HEK293 (cell line): ENCODE measurements around the gene ABHD12.

Experiments
- BCL11A ChIP-seq: fragments of 450-650 bp; formaldehyde crosslinking; IDR thresholded peaks from 2 replicates; pipeline ENCODE4 v1.5.1; 2016; ENCODE audit warnings: low read depth, missing biosample characterization, missing genetic modification characterization
- IKZF3 ChIP-seq: fragments of 450-650 bp; IDR thresholded peaks from 2 replicates; pipeline ENCODE4 v1.5.0; 2018; ENCODE audit warnings: missing biosample characterization, mild to moderate bottlenecking, missing genetic modification characterization, moderate library complexity
- KLF1 ChIP-seq: fragments of 450-650 bp; formaldehyde crosslinking; IDR thresholded peaks from 2 replicates; pipeline ENCODE4 v1.5.1; 2016; ENCODE audit warnings: missing biosample characterization, missing genetic modification characterization
- KLF10 ChIP-seq: fragments of 450-650 bp; IDR thresholded peaks from 2 replicates; pipeline ENCODE4 v1.5.1; 2018; ENCODE audit warnings: missing biosample characterization, mild to moderate bottlenecking, missing genetic modification characterization
- KLF8 ChIP-seq: fragments of 450-650 bp; formaldehyde crosslinking; IDR thresholded peaks from 2 replicates; pipeline ENCODE4 v1.5.1; 2016; ENCODE audit warnings: missing biosample characterization, missing genetic modification characterization
- PRDM1 ChIP-seq: fragments of 450-650 bp; formaldehyde crosslinking; IDR thresholded peaks from 2 replicates; pipeline ENCODE4; 2016; ENCODE audit warnings: missing biosample characterization, missing genetic modification characterization
- PRDM10 ChIP-seq: fragments of 450-650 bp; formaldehyde crosslinking; IDR thresholded peaks from 2 replicates; pipeline ENCODE4 v1.5.1; 2016; ENCODE audit warnings: missing biosample characterization, missing genetic modification characterization
- SCRT1 ChIP-seq: fragments of 450-650 bp; formaldehyde crosslinking; IDR thresholded peaks from 2 replicates; pipeline ENCODE4 v1.5.1; 2016; ENCODE audit warnings: missing biosample characterization, missing genetic modification characterization, borderline replicate concordance
- SETDB1 ChIP-seq: IDR thresholded peaks from one replicate; pipeline ENCODE4 v1.6.1; 2017; ENCODE audit warnings: mild to moderate bottlenecking, low read length, moderate library complexity, mixed read lengths; ENCODE audit not compliant: insufficient read length
- SP3 ChIP-seq: fragments of 450-650 bp; formaldehyde crosslinking; IDR thresholded peaks from 2 replicates; pipeline ENCODE4 v1.5.1; 2016; ENCODE audit warnings: missing biosample characterization, missing genetic modification characterization
- TRIM28 ChIP-seq: IDR thresholded peaks from 2 replicates; pipeline ENCODE4 v1.6.1; 2011; ENCODE audit warnings: low read length, control low read depth, borderline replicate concordance
- ZBTB17 ChIP-seq: fragments of 450-650 bp; formaldehyde crosslinking; IDR thresholded peaks from 2 replicates; pipeline ENCODE4 v1.5.1; 2016; ENCODE audit warnings: missing biosample characterization, missing genetic modification characterization
- ZBTB20 ChIP-seq: fragments of 450-650 bp; formaldehyde crosslinking; IDR thresholded peaks from 2 replicates; pipeline ENCODE4 v1.5.1; 2016; ENCODE audit warnings: missing biosample characterization, missing genetic modification characterization
- ZFHX2 ChIP-seq: fragments of 450-650 bp; formaldehyde crosslinking; conservative IDR thresholded peaks from 2 replicates; pipeline ENCODE4 v1.5.1; 2016; ENCODE audit warnings: missing biosample characterization, missing genetic modification characterization
- ZFP37 ChIP-seq: fragments of 450-650 bp; formaldehyde crosslinking; IDR thresholded peaks from 2 replicates; pipeline ENCODE4 v1.5.1; 2016; ENCODE audit warnings: missing biosample characterization, missing genetic modification characterization
- ZNF221 ChIP-seq: fragments of 450-650 bp; formaldehyde crosslinking; IDR thresholded peaks from 2 replicates; pipeline ENCODE4 v1.5.1; 2017; ENCODE audit warnings: missing biosample characterization, missing genetic modification characterization, borderline replicate concordance
- ZNF24 ChIP-seq: fragments of 450-650 bp; formaldehyde crosslinking; IDR thresholded peaks from 2 replicates; pipeline ENCODE4 v1.5.1; 2016; ENCODE audit warnings: missing biosample characterization, missing genetic modification characterization
- ZNF335 ChIP-seq: fragments of 450-650 bp; formaldehyde crosslinking; conservative IDR thresholded peaks from 2 replicates; pipeline ENCODE4 v1.5.1; 2016; ENCODE audit warnings: missing biosample characterization, missing genetic modification characterization
- ZNF394 ChIP-seq: fragments of 450-650 bp; formaldehyde crosslinking; IDR thresholded peaks from 2 replicates; pipeline ENCODE4 v1.5.1; 2016; ENCODE audit warnings: missing biosample characterization, missing genetic modification characterization, mild to moderate bottlenecking, moderate library complexity, borderline replicate concordance
- ZNF449 ChIP-seq: fragments of 450-650 bp; formaldehyde crosslinking; IDR thresholded peaks from 2 replicates; pipeline ENCODE4 v1.5.1; 2017; ENCODE audit warnings: missing biosample characterization, mild to moderate bottlenecking, missing genetic modification characterization, moderate library complexity
- ZNF521 ChIP-seq: fragments of 450-650 bp; formaldehyde crosslinking; IDR thresholded peaks from 2 replicates; pipeline ENCODE4 v1.5.1; 2017; ENCODE audit warnings: missing biosample characterization, mild to moderate bottlenecking, missing genetic modification characterization
- ZNF548 ChIP-seq: fragments of 450-650 bp; formaldehyde crosslinking; IDR thresholded peaks from 2 replicates; pipeline ENCODE4 v1.5.1; 2016; ENCODE audit warnings: missing biosample characterization, missing genetic modification characterization
- ZNF558 ChIP-seq: fragments of 450-650 bp; formaldehyde crosslinking; IDR thresholded peaks from 2 replicates; pipeline ENCODE4 v1.5.1; 2016; ENCODE audit warnings: missing biosample characterization, missing genetic modification characterization
- ZNF600 ChIP-seq: fragments of 450-650 bp; formaldehyde crosslinking; IDR thresholded peaks from 2 replicates; pipeline ENCODE4 v1.5.1; 2016; ENCODE audit warnings: missing biosample characterization, missing genetic modification characterization
- ZNF621 ChIP-seq: fragments of 450-650 bp; formaldehyde crosslinking; IDR thresholded peaks from 2 replicates; pipeline ENCODE4 v1.5.1; 2017; ENCODE audit warnings: missing biosample characterization, missing genetic modification characterization
- ZNF629 ChIP-seq: fragments of 450-650 bp; formaldehyde crosslinking; IDR thresholded peaks from 2 replicates; pipeline ENCODE4 v1.5.1; 2017; ENCODE audit warnings: missing biosample characterization, missing genetic modification characterization
- ZNF654 ChIP-seq: fragments of 450-650 bp; formaldehyde crosslinking; IDR thresholded peaks from 2 replicates; pipeline ENCODE4 v1.5.1; 2016; ENCODE audit warnings: low read depth, missing biosample characterization, missing genetic modification characterization
- ZNF660 ChIP-seq: fragments of 450-650 bp; IDR thresholded peaks from 2 replicates; pipeline ENCODE4 v1.5.1; 2018; ENCODE audit warnings: missing biosample characterization, mild to moderate bottlenecking, missing genetic modification characterization
- ZXDB ChIP-seq: fragments of 450-650 bp; formaldehyde crosslinking; IDR thresholded peaks from 2 replicates; pipeline ENCODE4 v1.5.1; 2016; ENCODE audit warnings: missing biosample characterization, missing genetic modification characterization
- TF ChIP-seq, protein P1 (sequence below): fragments of 450-650 bp; formaldehyde crosslinking; IDR thresholded peaks from 2 replicates; pipeline ENCODE4 v1.5.1; 2016; ENCODE audit warnings: missing biosample characterization, missing genetic modification characterization, borderline replicate concordance
- TF ChIP-seq, protein P2 (sequence below): fragments of 450-650 bp; formaldehyde crosslinking; IDR thresholded peaks from 2 replicates; pipeline ENCODE4 v1.5.1; 2016; ENCODE audit warnings: missing biosample characterization, missing genetic modification characterization

The ABHD12 gene

GRCh38 chr20:25310268-25310920 lies 80.2 kb downstream of the ABHD12 start (continued):
- TF ChIP-seq PRDM10 (tag by site-specific recombination) = peak; percentile 9; the same call in 1 of the 2 replicates
- TF ChIP-seq SETDB1 = no peak
- no peak for TF ChIP-seq ZNF621
- TF ChIP-seq KLF10 (tag by site-specific recombination) = peak; percentile 27; the same call in 1 of the 2 replicates
- no peak for TF ChIP-seq ZNF548
- no peak; the same call in 1 of the 2 replicates for TF ChIP-seq ZFHX2 (tag by site-specific recombination)
- no peak for TF ChIP-seq ZNF660 (tag by site-specific recombination)
- TF ChIP-seq KLF8 (tag by site-specific recombination) = peak; percentile 71
- TF ChIP-seq ZFP37 (tag by site-specific recombination) = peak; percentile 11; the same call in 1 of the 2 replicates
- TF ChIP-seq ZNF449 (tag by site-specific recombination) = no peak
- no peak for TF ChIP-seq ZNF521 (tag by site-specific recombination)
- TF ChIP-seq ZXDB (tag by site-specific recombination) = peak; percentile 26; the same call in 1 of the 2 replicates
- TF ChIP-seq PRDM1 (tag by site-specific recombination) = peak; percentile 73
- TF ChIP-seq, protein P1, sequence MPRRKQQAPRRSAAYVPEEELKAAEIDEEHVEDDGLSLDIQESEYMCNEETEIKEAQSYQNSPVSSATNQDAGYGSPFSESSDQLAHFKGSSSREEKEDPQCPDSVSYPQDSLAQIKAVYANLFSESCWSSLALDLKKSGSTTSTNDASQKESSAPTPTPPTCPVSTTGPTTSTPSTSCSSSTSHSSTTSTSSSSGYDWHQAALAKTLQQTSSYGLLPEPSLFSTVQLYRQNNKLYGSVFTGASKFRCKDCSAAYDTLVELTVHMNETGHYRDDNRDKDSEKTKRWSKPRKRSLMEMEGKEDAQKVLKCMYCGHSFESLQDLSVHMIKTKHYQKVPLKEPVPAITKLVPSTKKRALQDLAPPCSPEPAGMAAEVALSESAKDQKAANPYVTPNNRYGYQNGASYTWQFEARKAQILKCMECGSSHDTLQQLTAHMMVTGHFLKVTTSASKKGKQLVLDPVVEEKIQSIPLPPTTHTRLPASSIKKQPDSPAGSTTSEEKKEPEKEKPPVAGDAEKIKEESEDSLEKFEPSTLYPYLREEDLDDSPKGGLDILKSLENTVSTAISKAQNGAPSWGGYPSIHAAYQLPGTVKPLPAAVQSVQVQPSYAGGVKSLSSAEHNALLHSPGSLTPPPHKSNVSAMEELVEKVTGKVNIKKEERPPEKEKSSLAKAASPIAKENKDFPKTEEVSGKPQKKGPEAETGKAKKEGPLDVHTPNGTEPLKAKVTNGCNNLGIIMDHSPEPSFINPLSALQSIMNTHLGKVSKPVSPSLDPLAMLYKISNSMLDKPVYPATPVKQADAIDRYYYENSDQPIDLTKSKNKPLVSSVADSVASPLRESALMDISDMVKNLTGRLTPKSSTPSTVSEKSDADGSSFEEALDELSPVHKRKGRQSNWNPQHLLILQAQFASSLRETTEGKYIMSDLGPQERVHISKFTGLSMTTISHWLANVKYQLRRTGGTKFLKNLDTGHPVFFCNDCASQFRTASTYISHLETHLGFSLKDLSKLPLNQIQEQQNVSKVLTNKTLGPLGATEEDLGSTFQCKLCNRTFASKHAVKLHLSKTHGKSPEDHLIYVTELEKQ (tag by site-specific recombination) = no peak
- TF ChIP-seq ZBTB20 (tag by site-specific recombination) = peak; percentile 29
- TF ChIP-seq ZNF394 = 0 out of 2 replicates have a peak, but pooled peaks have one; percentile 12
- TF ChIP-seq ZNF24 (tag by site-specific recombination) = peak; percentile 46; the same call in 1 of the 2 replicates
- TF ChIP-seq ZBTB17 (tag by site-specific recombination) = peak; percentile 53; the same call in 1 of the 2 replicates
- no peak for TF ChIP-seq SCRT1 (tag by site-specific recombination)
- TF ChIP-seq ZNF629 (tag by site-specific recombination) = peak; percentile 71
- peak; percentile 71 for TF ChIP-seq ZNF654 (tag by site-specific recombination)
- peak; percentile 19 for TF ChIP-seq KLF1
- TF ChIP-seq IKZF3 (tag by site-specific recombination) = 0 out of 2 replicates have a peak, but pooled peaks have one; percentile 35
- TF ChIP-seq, protein P2, sequence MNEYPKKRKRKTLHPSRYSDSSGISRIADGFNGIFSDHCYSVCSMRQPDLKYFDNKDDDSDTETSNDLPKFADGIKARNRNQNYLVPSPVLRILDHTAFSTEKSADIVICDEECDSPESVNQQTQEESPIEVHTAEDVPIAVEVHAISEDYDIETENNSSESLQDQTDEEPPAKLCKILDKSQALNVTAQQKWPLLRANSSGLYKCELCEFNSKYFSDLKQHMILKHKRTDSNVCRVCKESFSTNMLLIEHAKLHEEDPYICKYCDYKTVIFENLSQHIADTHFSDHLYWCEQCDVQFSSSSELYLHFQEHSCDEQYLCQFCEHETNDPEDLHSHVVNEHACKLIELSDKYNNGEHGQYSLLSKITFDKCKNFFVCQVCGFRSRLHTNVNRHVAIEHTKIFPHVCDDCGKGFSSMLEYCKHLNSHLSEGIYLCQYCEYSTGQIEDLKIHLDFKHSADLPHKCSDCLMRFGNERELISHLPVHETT (tag by site-specific recombination) = 0 out of 2 replicates have a peak, but pooled peaks have one; percentile 49
- no peak for TF ChIP-seq ZNF221 (tag by site-specific recombination)
- peak; percentile 99 for TF ChIP-seq ZNF600 (tag by site-specific recombination)
- TF ChIP-seq ZNF335 (tag by site-specific recombination) = no peak
- TF ChIP-seq TRIM28 = peak; percentile 52; the same call in 1 of the 2 replicates
- 0 out of 2 replicates have a peak, but pooled peaks have one; percentile 18 for TF ChIP-seq SP3 (tag by site-specific recombination)
- peak; percentile 49; the same call in 1 of the 2 replicates for TF ChIP-seq ZNF558 (tag by site-specific recombination)
- TF ChIP-seq BCL11A (tag by site-specific recombination) = peak; percentile 79
